Tongue (tissue), 2 donors: ENCODE data around the gene PLPP1. TPM values are rescaled to one million over a fixed set of nuclear protein-coding genes. Genes with fewer than 3 reads are reported as not detected.
"Not testable (repeated sequence)": the region's sequence is repeated elsewhere in the genome, so short reads cannot be mapped to it uniquely, and the experiment has no call there.

Source experiments
- DNase-seq: peaks from one replicate; pipeline ENCODE4 v3.0.0-alpha.2; 2015
- total RNA-seq: library from RNA; depleted of rRNA; stranded (reverse); fragments of >200 nt; gene quantifications from one replicate; pipeline ENCODE4 v1.2.3, GENCODE V29; 2014

PLPP1 gene
- total RNA-seq, 1 donor from 2014 or later = 141 TPM

DNA sequence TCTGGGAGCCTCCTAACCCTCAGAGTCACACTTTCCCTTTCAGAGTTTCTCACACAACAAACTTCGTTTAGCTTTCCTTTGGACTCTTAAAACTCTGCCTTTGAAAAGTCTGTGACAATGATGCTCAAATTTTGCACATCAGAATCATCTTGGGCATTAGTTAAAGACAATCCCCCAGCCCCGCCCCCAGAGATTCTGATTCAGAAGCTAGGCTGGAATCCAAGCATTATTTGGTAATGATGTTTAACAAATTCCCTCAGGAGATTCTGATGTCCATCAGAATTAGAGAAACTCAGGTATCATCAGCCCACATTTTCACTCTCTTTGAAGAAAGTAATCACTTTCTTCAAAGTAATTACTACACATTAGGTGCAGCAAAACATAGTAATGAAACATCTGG is 9.6 kb upstream of the PLPP1 start:
- DNase-seq = no peak

DNA sequence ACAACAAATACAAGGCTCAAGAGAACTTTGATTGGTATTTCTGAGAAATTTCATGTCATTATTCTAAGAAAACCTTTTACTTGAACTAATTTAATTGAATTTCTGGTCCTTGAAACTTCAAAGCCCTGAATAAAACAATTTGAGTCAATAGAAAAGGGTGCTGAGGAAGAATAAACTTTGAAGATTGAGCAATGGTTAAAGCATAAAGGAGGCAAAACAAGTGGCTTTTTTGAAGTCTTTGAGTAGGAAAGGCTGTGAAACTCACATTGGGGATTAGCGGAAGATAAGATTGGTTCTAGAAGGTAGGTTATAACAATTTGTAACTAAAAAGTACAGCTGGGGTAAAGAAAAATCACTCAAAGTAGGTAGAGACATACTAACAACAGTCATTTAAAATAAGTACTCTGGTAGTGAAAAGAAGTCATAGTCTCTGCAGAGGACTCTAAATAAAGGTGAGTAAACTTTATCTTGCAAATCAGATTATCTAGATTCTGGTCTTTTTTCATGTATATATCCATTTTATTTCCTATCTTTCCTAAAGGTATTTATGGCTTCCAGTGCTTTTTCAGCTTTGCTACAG is 6.4 kb upstream of the PLPP1 start:
- no peak for DNase-seq

DNA sequence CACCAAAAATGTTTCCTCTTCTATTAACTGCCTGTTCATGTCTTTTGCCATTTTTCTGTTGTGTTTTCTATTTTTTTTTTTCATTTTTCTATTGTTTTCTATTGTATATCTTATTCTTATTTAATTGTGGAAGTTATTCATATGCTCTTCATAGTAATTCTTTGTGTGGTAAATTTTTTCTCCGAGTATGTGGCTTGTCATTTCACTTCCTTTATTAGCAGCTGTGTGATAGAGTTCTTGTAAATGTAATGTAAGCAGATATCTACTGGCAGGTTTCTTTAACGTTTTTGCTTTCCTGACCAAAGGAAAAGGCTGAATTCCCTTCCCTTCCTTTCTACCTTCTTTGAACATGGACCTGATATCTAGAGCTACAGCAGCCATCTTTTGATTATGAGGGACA is 5.8 kb upstream of the PLPP1 start:
- no peak for DNase-seq

DNA sequence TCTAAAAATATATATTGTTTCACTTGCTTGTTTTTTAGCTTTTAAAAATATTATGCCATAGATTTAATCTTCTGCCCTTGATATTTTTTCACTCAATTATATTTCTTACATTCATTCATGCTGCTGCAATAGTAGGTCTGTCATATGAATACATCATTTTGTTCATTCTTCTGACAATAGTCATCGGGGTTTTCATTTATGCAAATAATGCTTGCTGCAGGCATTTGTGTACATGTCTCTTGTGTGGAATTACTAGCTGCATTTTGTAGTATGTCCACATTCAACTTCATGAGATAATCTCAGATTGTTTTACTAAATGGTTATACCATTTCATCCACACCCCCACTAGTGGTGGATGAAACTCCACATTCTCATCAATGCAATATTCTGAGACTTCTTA is 5.3 kb upstream of the PLPP1 start:
- no peak for DNase-seq

DNA sequence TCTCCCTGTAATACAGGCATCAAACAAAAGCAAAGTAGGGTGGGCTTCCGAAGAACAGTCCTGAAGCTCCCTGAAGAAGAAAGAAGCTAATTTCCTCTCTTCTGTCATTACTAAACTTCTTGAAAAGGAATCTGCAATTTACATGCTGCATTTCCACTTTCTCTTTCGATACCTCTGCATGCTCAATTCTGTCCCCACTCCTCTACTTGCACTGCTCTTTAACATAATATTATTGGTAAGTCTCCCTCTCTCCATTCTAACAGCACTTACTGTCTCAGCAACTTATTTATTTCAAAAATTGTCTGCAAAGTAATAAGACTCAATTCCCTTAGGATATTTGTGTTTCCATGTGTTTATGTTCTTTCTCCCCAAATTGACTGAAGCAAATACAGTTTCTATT is 3.9 kb upstream of the PLPP1 start:
- DNase-seq = no peak

DNA sequence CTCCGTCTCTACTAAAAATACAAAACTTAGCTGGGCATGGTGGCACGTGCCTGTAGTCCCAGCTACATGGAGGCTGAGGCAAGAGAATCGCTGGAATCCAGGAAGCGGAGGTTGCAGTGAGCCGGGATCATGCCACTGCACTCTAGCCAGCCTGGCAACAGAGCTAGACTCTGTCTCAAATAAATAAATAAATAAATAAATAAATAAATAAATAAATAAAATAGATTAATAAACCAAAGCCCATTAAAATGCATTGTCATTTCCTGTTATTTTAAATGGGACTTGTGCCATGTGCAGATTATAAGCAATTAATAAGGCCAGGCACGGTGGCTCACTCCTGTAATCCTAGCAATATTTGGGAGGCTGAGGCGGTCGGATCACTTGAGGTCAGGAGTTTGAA is 2.6 kb upstream of the PLPP1 start:
- not testable (repeated sequence) for DNase-seq

DNA sequence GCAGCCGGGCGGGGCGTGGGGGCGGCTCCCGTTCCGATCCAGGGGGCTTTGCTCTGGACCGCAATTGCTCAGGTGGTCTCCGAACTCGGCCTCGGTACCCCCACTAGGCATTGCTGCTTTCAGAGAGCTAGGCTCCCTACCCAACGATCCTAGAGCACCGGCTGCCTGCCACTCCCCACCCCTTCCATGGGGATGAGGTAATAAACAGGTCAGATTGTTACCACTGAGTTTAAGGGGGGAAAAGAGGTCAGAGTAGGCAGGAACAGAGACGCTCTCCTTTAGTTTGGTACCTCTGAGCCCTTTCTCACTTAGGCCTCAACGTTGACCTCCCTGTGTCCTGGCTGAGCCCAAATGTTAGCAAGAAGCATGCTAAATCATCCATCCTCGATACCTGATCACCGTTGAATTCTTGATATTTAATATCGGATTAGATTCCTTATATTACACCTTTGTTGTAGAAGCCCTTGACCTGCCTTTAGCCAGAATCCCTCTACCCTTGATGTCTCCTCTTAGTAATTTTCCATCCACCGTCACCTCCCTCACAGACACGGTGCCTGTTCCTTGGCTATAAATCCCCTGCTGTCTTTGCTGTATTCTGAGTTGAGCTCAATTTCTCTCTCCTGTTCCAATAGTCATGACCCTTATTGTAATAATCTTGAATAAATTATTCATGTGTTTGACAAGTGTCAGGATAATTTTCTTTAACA is 588 bp upstream of the PLPP1 start:
- DNase-seq = no peak

DNA sequence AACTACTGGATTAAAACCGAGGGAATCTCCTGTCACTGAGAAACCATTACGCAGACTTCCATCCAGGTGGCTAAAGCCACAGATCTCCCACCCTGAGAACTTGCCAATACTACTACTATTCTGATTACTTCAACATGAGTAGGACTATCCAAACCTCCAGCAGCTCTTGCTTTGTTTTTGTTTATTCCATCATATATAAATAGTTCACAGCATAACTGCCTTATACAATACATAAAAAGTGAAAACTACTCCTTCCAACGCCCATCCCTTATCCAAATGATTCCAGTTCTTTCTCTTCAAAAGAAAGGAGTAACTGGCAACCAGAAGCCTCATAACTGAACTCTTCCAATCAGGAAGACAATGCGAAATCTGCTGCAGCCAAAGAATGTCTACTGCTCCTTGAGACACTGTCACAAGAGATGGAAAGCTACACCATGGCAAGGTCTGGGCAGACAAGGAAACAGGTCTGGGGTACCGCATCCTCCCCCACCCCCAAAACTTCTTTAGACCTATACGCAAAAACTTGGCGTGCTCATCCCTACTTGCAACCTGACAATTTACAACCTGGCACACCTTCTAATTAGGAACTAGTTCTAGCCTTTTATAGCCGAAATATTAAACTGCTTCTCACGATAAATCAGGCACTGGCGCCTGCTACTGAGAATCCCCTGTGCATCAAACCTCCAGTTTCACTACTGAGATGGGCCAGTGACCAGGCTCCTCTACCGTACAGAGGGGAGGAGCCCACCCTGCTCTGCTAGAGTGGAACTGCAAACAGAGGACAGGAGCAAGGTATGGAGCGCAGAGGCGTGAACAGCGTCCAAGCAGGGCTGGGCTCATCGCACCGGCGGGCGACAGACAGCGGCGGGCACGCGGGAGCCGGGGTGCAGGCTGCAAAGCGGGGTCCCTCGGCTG is 986 bp downstream of the PLPP1 start:
- DNase-seq = peak; percentile 73

DNA sequence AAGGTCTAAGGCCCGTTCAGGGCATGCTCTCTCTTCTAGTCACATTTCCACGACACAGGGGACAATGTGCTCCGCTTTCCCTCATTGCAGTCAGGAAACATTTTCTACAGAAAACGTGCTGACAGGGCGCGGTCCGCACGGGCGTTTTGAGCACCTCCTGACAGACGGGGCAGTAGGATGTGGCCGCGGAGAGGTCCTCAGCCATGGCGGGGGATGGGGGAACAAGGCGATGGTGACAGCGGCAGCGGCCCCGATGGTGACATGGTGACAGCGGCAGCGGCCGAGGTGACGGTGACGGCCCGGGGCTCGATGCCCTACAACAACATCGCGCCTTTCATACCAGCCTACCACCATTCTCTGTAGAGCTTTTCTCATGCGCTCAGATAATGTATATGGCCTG is 4.1 kb downstream of the PLPP1 start:
- DNase-seq = no peak

DNA sequence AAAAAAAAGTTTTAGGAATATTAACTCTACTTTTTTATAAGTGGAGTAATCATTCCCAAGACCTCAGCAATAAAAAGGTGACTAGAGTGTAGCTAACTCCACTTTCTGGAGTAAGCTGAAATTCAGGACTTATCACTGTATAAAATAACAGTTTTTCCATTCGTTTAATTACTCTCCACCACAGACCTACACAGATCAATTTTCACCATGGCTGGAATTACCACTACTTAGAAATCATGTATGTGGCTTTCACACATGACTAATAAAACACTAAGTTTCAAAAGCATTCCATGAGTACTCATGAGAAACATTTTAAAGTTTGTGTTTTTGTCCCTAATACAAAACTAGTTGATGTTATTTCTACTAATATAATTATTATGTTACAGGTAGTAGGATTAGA is 9.9 kb downstream of the PLPP1 start:
- DNase-seq = no peak

DNA sequence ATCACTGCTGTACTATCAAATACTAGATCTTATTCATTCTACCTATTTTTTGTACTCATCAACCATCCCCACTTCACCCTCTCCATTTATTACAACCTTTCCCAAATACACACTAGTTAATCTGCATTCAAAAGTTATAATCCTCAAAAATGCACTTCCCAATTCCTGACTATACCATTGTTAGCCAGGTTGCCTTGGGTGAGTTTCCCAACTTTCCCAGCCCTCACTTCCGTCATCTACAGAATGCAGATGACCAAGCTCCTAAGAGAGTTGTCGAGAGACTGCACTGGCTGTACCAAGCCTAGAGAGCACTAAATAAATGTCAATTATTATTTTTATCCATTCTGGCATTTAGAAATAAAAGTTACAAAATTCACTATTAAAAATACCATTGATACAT is 11.5 kb downstream of the PLPP1 start:
- DNase-seq = no peak

DNA sequence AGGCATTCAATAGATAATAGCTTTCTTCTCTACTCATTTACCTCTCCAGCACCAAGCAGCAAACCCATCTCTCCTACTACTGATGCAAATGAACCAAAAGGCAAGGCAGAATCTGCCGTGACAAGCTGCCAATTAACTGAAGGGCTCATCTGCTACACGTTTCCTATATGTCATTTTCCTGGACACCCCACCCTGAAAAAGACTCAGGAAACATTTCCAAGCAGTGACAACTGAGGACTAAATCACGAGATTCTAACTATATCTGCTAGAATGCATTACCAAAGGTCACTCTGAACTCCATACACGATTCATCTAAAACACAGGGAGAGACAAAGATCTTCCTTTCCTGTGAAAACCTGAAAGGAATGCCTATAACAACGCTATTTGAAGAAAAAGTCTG is 12.9 kb downstream of the PLPP1 start:
- DNase-seq = no peak

DNA sequence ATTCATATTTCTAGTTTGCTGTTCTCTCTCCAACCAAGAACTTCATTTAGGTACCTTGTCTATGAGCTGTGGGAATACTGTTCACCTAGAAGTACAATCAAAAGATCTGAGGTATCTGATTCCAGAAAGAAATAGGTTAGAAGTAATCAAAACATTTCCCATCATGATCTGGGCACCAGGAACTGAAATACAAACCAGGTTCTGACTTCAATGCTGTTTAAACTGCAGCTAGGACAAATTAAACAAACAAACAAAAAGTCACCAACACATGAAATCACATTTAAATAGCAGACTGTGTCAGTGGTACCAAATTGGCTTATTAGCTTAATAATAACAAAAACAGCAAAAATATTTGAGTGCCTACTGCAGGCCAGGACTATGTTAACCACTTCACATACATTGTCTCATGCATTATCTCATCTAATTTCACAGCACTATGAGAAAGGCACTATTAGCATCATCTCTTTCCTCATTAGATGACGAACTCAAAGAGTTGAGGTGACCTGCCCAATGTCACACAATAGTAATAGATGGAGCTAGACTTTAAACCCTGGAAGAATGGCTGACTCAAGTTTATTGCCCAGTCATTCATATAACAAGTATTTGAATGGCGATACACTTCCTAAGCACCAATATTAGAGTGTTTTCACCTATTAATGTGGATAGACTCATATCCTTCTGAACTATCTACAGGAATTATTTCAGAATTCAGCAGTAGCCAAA is 14.5 kb downstream of the PLPP1 start:
- no peak for DNase-seq

DNA sequence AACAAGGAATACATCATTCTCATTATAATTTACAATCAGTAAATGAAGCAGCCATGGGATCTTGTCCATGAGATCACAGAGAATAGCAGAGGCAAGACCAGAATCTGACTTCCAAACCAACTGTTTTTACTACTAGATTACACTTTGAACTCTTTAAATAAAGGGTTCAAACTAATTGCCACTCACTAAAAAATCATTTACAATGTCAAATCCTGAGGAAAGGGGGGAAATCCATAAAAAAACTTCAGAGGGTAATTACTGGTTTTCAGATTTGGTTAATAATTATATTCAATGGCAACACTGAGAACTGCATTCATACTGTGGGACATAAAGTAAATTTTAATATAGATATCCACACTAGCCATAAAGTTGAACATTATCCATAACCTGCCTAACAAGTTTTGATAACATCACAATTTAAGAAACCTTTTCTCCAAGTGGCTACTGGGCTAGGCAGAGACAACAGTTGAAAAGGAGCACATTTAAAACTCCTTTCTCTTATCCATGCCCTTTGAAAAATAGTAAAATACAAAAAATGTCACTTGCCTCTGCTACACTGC is 15.9 kb downstream of the PLPP1 start:
- DNase-seq = no peak

DNA sequence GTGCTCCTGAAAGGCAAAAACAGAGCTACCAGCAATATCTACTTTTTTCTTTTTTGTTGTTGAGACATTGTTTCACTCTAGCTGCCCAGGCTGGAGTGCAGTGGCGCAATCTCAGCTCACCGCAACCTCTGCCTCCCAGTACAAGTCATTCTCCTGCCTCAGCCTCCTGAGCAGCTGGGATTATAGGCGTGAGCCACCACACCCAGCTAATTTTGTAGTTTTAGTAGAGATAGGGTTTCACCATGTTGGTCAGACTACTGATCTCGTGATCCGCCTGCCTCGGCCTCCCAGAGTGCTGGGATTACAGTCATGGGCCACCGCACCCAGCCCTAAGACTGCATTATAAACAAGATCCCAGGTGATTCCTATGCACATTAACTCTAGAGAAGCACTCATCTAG is 17.0 kb downstream of the PLPP1 start:
- no peak for DNase-seq

DNA sequence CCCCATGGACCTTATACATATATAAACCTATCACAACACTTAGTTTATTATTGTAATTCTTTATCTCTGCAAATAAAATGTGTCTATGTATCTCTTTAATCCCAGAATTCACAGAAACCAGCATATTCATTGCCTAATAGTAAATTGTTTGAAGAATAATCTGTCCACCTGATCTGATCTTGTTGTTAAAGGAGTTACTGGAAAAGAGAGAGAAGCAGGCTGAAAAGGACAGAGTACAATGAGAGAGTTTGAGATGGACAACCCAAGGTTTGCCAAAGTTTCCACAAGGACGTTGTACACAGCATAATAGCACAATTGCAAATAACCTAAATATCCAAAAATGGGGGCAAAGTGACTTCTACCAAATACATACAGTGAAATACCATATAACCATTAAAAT is 23.8 kb downstream of the PLPP1 start:
- DNase-seq = no peak

DNA sequence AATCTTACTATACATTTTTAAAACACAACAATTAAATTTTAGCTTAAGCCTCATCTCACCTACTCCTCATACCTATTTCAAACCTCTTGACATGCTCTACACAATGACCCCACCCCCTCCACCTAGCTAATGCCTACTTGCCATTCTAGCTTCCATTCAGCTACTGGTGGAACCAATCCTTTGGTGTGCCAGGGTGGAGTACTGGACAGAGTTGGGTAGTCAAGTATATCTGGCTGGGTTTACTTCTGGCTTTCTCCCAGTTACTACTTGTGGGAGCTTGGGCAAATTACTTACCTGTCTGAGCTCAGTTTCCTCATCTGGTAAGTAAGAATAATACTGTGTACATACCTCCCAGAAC is 24.3 kb downstream of the PLPP1 start:
- DNase-seq = no peak

DNA sequence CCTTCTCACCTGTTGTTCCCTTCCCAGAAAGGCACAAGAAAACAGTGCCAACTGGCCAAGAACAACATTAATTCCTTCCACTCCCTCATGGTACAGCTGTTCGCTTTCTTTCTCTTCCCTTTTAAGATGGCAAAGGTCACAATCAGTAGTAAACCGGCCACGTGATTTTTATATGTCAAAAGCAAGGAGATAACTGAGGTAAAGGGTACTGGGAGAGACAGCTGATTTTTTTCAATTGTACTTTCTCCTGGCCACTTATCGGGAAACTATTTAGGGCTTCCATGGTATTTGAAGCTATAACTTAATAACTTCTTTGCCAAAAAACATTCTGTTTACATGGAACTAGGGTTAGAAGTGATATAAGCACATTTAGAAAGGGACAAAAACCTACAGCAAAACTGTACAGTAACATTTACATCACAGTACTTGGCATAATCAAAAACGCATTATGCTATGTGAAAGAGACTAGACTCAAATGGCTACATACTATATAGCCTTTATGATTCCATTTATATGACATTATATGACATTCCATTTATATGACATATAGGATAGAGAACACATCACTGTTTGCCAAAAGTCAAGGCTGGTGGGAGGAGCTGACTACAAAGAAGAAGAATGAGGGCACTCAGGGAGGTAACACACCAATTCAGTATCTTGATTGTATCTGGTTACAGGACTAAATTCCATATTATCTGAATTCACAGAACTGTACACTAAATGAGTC is 24.8 kb downstream of the PLPP1 start:
- peak; percentile 46 for DNase-seq

DNA sequence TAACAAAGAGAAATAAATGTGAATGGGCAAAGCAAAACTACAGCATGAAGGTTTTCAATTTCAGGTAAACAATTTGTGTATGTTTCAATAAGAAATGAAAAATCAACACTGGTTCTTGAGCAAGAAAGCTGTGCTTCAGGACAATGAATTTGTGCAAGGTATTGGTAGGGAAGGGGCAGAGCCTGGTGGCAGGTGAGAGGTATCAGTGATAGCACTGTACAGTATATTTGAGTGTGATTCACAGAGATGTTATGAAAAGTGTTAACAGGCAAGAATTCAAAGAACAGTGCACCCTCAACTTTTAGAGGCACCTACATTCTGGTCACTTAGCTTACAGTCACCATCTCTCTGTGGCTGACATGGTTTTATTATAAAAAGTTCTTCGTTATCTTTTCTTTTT is 25.7 kb downstream of the PLPP1 start:
- DNase-seq = no peak

DNA sequence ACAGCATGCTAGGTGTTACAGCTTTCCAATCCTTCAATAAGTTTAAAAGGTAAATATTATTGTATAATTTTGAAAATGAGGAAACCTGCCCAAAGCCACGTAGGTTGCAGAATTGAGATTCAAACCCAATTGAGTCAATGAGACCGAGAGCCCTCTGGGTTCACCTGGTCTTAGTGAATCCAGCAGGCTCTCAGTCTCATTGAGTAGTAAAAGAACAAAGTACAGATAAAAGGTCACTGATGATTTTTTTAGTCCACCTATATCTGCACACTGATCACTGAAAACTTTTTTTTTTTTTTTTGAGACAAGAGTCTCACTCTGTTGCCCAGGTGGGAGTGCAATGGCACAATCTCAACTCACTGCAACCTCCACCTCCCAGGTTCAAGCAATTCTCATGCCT is 27.2 kb downstream of the PLPP1 start:
- no peak for DNase-seq

DNA sequence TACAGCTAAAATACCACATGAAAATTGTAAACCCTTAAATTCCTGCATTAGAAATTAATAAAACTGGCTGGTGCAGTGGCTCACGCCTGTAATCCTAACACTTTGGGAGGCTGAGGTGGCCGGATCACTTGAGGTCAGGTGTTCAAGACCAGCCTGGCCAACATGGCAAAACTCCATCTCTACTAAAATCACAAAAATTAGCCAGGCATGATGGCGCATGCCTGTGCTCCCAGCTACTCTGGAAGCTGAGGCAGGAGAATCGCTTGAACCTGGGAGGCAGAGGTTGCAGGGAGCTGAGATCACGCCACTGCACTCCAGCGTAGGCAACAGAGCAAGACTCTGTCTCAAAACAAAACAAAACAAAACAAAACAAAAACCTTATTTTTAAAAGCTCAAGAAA is 29.1 kb downstream of the PLPP1 start:
- DNase-seq = not testable (repeated sequence)

DNA sequence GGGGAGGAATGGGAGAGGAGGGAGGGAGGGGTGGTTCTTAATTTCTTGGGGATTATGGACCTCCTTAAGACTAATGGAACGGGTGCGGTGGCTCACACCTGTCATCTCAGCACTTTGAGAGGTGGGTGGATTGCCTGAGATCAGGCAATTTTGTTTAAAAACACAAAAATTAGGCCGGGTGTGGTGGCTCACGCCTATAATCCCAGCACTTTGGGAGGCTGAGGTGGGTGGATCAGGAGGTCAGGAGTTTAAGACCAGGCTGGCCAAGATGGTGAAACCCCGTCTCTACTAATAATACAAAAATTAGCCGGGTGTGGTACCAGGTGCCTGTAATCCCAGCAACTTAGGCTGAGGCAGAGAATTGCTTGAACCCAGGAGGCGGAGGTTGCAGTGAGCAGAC is 30.8 kb downstream of the PLPP1 start:
- not testable (repeated sequence) for DNase-seq
